NCI-H2107 (cell line): ENCODE measurements around the gene MEGF9.

Experiments
- DNase-seq: peaks from one replicate; lab custom pipeline; 2025; lab: John Stamatoyannopoulos, UW

MEGF9 gene

DNA sequence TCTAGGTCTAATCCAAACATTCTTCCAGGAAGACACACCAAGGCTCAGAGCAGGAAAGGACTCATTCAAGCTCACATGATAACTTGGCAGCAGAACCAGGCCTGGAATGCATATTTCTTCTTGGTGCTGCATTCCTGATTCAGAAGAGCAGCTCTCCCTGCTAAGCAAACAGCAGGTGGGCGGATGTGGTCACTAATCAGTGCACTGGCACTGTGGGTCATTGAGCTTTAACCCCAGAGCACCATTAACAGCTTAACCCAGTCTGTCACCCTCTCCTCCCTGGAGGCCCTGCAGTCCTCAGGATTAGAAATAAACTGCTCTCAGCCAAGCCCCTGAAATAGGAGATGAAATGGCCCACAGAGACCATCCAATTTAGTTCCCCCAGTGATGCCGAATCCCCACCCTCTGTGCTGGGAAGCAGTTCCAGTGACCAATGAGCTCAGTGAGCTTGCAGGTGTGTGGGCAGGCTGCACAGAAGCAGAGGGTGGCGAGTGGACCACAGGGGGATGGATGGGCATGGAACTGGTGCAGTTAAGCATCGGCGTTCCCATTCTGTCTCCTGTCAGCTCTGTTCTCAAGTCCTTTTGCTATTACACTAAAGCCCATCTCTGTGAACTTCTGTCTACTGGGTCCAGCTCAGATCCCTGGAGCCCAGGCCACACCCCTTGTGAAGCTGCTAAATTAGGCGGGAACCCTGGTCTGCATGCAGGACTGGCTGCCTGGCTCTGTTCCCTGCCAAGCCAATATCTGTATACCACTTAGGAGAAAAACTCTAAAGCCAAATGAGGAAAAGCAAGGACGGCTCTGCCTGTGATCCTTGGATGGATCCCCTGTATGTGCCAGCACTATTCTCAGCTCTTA is 16.6 kb upstream of the MEGF9 start:
- no peak for DNase-seq

DNA sequence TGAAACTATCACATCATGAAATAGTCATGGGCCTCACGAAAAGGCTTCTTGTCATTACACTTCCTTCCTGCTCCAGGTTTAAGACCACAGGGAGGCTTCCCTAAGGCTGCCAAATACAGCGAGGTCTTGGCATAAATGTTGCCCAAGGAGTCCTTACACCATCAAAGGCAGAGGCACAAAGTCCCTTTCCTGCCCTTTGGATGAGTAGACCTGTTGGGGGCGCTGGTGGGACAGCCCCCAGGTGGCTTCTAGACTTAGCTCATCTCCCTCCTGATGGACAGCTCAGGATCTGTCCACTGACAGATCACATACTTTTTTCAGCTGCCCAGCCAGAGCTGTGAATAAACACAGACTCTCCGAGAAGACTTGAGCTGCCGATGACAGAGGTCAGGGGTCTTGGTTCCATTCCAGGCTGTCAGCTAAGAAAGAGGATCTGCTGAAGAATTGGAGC is 15.5 kb upstream of the MEGF9 start:
- no peak for DNase-seq

DNA sequence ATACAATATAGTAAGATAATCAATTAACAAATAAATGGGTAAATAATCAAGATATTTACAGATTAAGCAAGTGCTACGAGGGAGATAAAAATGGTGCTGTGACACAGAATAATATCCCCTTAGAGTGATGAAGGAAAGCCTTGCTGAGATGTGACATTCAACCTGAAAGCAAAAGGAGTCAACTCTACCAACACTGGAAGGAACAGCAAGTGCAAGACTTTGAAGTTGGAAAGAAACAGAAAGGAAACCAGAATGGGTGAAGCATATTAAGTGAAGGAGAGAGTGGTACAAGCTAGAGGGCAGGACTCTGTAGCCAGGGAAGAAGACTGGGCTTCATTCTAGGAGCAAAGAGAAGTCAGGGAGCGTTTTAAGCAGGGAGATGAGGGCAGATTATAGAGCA is 12.2 kb upstream of the MEGF9 start:
- DNase-seq: no peak

DNA sequence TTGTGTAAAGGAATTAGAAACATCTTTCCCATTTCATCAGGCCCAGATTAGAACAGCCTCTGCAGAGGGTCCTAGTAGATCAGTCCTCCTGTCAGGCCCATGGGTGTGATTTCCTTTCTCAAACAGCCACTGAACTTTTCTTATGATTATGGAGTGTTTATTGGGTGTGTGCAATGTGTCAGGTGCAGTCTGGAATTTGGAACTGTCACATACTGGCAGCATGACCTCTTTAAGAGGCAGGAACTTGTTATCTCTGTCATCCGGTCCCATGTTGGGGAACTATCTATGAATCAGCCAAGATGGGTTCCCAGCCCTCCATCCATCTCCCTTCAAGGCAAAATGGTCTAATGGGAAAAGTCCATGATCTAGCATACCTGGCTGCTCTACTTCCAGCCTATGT is 11.6 kb upstream of the MEGF9 start:
- no peak for DNase-seq

DNA sequence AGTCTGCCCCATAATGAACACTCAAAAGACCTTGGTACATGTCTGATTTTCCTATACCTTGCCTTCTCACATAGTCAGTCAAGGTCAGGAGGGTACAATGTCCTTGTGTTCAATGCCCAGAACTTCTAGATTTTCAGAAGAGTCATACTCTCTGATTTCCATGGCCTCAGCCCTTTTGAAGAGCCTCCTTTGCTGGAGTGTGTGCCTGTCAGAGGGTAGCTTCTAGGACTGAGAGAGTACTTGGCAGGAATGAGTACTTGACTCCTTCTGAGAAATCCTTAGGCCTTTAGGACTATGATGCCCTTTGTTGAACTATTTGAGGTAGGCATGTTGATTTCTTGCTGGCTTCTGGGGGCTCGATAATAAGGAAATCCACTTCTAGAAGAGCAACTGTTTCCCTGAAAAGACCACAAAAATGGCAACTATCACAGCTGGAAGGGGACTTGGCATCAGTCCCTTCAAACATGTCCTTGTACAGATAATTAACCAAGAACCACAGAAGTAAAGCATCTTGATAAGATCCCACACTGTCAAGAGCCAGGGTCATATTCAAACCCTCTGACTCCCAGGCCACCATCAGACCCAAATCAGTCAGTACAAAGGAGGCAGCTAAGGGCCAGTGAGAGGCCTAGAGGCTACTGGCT is 10.6 kb upstream of the MEGF9 start:
- no peak for DNase-seq

DNA sequence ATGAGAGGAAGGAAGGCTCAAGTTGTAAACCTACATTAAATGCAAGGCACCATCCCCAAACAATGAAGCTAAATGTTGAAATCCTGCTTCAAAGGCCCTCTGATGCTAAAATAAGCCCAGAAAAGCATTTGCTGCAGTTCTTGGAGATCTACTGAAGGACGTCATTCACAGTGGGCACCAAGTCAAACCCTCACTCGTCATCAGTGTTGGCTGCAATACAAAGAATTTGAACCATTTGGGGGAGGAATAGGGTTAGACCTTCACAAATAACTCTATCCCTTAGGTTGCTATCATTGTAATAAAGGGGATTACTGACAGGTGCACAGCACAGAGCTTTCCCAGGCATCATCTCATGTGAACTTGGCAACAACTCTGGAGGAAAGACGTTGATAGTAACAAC is 9.3 kb upstream of the MEGF9 start:
- no peak for DNase-seq

DNA sequence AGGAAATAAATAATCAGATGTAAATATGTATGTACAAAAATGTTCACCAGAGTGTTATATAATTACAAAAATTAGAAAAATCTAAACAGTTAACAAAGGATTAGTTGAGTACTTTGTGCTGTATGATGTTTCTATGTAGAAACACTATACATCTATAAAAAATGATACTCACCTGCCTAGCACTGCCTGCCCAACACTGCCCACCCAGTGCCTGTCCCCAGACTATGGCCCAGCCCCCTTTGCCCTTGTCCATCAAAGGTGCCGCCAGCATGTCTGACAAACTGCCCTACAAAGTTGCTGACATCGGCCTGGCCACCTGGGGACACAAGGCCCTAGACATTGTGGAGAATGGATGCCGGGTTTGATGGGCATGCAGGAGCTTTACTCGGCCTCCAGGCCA is 6.1 kb upstream of the MEGF9 start:
- no peak for DNase-seq

DNA sequence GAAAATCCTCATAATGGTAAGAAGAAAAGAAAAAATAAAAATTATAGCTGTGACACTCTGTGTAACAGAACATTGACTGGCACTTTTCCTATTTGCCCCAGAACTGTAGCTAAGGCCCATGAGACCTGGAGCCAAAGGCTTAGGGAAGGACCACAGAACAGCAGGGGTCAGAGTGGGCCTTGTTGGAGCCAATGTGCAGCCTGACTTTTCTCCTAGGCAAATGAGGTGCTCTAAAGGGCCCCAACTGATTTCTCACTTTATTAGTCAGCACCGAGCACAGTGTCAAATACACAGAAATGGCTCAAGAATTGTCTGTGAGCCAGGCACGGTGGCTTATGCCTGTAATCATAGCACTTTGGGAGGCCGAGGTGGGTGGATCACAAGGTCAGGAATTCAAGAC is 4.0 kb upstream of the MEGF9 start:
- DNase-seq: no peak

DNA sequence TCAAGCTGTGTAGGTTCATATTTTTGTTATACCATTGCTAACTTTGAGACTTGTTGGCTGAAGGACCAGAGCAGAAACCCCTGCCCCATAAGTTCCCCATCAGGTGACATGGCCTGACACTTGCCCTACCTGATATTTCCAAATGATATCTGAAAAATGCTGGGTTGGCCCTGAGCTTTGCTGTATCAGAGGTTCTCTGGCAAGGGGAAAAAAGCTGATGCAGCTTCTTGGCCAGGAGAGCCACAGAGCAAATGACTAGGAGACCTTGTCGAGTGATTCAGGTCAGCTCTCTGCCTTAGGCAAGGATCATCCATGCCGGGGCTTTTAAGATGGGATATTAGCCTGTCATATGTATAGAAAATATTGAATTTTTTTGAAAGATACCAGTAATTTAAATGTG is 2.9 kb upstream of the MEGF9 start:
- DNase-seq: no peak

DNA sequence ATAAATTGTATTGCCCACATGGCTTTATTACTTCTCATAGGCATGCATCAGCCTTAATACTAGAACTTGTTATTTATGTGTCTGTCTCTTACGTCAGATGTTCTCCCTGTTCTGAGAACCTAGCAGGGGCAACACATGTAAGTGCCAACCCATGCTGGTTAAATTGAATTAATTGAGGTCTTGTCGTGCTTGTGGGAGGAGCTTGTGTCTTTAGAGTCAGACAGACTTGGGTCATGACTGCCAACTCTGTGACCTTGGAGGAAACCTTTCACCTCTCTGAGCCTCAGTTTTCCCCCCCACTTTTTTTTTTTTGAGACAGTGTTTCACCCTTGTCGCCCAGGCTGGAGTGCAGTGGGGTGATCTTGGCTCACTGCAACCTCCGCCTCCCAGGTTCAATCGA is 2.2 kb upstream of the MEGF9 start:
- no peak for DNase-seq

DNA sequence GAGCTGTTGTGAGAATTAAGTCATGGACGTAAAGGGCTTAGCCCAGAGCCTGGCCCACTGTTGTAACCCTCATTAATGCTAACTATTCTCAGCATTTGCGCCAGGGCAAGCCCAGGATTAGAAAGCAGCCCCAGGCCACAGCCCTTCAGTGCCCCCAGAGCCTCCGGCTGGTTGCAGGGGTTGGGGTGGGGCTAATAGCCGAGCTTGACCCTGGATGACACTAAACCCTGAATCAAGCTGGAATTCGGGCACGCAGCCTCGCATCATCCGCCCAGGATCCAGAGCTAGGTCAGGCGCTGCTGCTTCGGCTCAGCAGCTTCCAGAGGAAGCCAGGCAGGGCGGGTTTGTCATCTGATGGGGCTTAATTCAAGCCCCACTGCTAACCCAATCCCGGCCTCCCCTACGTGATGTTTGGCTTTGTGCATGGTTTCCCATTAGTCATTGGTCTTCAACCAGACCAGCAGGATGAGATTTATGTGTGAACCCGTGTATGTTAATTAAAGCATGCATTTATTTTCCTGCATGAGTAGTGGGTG is 1.2 kb upstream of the MEGF9 start:
- DNase-seq: no peak

DNA sequence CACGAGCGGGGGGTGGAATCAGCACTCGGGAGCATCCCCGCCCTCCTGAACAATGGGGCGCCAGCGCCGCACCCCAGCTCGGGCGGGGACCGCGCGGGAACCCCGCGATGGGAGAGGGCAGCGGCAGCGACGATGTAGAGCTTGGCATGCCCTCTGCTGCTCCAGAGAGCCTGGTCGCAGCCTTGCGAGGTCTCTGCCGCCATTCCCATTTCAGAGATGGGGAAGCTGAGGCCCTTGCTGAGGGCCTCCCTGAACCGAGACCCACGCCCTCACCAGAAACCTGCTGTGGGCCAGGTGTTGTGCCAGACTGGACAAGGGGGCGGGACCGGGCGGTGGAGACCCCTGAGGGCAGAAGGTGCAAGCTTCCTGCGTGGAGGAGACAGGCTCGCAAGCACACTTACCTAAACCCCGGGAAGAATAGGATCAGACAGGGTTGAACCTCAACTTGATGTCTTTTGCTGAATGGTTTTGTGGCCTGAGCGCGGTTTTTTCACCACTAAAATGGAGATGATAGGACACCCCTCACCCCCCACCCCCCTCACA is 647 bp upstream of the MEGF9 start:
- DNase-seq: no peak

DNA sequence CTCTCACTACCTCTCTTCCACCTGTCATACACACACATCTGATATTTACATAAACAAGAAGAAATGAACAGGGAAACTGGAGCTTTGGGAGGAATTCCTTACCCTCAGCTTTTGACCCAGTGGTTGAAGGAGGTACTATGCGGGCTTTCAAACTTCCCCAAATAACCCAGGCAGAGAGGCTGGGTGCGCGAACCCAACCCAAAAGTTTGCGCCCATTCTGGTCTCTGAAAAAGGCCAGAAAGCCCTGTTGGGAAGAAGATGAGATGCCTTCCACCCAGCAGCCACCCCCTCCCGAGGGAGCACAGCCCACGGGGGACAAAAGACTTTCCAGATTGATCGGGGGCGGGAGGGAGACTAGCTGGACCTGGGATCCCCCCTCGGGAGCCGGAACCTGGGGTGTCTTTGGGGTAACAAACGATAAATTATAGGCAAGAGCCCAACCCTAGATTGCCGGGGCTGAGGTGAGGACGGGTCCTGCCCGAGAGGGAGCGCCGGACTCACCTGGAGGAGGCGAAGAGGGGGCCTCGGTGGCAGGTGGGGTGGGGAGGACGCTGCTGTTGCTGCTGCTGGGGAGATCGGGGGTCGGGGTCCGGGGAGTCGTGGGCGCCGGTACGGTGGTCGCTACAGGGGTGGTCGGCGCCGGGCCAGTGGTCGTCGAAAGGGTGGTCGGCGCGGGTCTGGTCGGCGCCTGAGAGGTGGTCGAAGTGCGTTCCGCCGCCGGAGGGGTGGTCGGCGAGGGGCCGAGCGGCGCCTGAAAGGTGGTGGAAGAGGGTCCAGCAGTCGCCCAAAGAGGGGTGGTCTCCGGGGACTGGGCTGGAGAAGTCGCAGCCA is 798 bp downstream of the MEGF9 start:
- no peak for DNase-seq

DNA sequence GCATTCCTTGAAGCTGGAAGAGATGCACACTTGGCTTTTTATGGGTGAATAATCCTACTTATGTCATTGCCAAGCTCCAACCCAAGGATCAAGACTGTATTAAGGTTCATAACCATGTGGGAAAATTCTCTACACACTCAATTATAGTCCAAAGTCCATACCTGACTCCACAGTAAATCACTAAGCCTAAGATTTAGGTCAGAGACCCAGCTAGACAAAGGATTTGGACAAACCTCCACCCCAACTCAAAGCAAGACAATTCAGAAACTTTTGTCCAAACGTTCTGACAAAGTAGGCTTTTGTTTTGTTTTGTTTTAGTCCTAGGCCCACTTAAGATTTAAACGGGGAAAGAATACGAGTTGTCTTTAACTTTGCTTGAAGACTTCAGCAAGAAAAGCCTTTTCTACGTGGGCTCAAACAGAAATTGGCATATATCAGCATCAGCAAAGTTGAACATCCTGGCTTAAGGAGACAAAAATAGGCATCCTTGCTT is 1.7 kb downstream of the MEGF9 start:
- no peak for DNase-seq

DNA sequence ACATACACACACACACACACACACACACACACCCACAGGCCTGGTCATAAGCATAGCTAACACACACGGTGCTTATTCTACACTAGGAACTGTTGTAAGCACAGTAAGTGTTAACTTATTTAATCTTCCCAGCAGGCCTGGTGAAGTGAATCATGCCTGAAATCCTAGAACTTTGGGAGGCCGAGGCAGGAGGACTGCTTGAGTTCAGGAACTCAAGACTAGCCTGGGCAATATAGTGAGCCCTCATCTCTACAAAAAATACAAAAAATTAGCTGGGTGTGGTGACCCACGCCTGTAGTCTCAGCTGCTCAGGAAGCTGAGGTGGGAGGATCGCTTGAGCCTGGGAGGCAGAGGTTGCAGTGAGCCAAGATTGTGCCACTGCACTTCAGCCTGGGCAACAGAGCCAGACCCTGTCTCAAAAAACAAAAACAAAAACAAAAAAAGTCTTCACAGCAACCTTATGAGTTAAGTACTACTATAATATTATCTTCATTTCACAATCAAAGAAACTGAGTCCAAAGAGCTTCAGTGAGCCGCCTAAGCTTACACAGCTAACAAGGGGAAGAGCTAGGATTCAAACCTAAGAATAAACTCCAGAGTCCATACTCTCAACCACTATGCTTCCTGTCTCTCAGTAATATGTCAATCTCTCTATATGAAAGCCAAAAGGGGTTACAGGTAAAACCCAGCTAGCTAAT is 2.3 kb downstream of the MEGF9 start:
- DNase-seq: no peak

DNA sequence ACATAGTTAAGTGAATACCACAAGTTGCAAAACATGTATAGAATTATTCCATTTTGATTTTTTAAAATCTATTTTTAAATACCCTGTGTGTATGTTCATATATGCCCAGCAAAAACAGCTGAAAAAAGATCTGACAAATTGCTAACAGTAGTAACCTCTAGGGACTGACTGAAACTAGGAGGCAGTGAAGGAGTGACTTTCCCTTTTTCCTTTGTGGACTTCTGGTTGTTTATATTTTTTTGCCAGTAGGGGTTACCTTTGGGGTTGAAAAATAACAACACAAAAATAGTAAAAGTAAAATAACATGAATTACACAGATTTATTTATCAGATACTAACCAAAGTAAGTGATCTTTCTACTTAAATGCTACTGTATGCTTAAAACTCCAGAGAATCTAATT is 2.9 kb downstream of the MEGF9 start:
- DNase-seq: no peak

DNA sequence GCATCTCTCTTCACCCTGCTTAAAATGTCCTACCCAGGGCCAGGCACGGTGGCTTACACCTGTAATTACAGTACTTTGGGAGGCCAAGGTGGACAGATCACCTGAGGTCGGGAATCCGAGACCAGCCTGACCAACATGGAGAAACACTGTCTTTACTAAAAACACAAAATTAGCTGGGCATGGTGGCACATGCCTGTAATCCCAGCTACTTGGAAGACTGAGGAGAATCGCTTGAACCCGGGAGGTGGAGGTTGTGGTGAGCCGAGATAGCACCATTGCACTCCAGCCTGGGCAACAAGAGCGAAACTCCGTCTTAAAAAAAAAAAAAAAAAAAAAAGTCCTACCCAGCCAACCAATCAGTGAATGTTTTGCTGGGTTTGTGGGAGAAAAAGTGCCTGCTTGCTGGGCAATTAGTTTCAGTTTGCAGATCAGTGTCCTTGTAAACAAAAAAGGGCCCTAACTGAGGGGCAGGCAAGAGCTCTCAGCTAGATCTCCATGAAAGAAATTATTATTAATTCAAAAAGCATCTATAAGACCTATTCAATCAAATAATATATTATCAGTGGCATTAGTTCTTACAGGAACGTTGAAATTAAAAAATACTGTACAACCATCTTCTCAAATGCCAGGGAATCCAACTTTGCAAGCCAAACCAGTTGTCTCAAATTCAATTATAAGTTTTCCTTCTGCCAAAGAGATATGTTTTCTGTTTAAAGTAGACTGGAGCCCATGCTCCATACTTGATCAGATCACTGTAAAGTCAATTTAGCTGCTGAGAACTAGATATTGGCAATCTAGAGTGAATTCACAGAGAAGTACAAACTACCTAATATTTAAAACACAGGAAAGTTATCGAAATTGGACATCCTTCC is 3.9 kb downstream of the MEGF9 start:
- peak; percentile 24 for DNase-seq

DNA sequence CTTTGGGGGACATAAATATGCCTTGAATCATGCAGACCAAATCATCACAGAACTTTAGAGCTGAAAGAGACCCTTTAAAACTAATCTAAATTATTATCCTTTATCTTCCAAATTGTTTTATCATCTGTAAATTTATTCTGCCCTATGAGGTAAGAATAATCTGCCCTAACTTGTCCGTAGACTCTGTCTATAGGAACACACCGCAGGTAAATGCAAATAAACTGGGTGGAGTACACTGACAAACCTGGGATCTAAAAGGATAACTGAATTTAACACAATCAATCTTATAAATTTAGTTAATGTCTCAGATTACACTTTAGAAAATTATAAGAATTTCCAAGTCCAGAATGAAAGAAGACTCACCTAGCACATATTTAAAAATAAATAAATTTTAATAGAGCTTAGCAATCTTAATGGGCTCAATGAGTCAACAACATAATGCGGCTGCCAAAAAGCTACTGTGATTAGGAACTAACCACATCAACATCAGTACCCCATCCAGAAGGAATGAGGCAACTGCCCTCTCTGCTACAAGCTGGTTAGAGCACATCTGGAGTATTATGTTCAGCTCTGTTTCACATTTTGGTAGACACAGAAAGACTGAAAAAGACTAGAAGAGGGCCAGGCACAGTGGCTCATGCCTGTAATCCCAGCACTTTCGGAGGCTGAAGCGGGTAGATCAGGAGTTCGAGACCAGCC is 5.6 kb downstream of the MEGF9 start:
- no peak for DNase-seq

DNA sequence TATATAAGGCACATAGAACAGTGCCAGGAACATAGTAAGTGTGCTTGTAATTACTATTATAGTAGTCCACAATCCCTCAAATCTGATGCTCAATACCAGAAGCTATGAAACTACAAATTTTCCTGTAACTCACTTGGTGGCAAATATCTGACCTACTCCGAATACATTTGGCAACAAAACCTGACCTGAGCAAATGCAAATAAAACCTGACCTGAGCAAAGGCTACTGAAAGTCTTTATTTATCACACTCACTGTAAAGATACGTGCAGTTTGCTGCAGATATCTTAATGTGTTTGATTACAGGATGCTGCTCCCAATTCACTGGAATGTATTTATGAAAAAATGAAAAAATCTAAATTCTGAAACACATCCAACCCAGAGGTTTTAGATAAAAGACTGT is 7.1 kb downstream of the MEGF9 start:
- no peak for DNase-seq

DNA sequence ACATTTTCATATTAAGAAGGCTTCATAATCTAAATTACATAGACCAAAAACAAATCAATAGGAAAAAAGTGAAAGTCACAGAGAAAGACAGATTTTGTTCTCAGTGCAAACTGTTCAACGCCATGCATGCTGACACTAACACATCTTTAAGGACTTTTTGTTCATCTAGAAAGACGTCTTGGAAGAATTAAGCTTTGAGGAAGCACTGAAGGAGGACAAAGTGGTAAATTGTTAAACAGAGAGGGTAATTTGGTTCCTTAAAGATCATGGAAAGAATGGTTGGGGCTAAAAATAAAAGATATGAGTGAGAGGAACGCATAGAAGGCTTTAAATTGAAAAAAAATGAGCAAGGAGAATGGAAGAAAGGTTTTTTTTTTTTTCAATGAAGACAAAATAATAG is 9.1 kb downstream of the MEGF9 start:
- no peak for DNase-seq
